ENCODE results near the gene KIF17. TPM values are rescaled to one million over a fixed set of nuclear protein-coding genes. Genes with fewer than 3 reads are reported as not detected.

The KIF17 gene
- total RNA-seq, 1 donor from 2014 or later = 2.2 TPM

DNA sequence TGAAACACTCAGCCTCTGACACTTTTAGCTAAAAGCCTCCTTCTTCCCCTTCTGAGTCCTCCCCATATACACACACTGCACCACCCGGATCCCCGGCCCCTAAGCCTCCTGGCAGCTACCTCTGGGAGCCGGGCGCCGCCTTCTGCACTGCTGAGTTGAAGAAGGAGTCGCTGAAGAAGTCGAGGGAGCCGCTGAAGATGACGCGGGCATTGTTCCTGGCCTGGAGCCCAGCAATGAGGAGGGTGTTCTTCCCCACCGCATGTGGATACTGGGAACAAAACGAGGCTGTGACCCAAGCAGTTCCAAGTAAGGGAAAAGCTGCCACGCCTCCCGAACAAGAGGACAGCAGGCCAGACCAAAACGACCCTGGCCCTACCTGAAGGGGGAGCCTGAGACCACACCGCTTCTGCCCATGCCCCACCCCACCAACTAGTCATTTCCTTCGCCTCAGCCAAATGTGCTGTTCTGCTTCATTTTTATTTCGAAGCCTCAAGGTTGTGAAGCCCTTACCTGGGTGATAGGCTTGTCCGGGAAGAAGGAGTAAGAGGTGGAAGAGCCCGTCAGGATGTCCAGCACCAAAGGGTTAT, 63.6 kb downstream of the KIF17 start:
- Histone ChIP-seq H3K4me2 (ENCODE audit: low read length) (no peak overlapping the region), H3K9ac (ENCODE audit: low read length) (no peak overlapping the region), H3K4me3 (ENCODE audit: insufficient read depth, low read depth, low read length) (no peak overlapping the region), H3K27ac (ENCODE audit: low read depth, low read length) (no peak overlapping the region), H3K9me3 (ENCODE audit: insufficient read depth, low read depth, low read length) (no peaks in the 10 kb centered on the region), H3K27me3 (ENCODE audit: insufficient read depth, low read length) (no peaks in the 10 kb centered on the region), H4K20me1 (ENCODE audit: insufficient read depth, low read length) (peaks cover 58% of the 10 kb centered on the region), H3K79me2 (ENCODE audit: insufficient read depth, low read length) (peaks cover 41% of the 10 kb centered on the region), H3K4me1 (ENCODE audit: insufficient read depth, low read length) (no peaks in the 10 kb centered on the region), H2AFZ (ENCODE audit: low read depth, low read length) (no peak overlapping the region), H3K36me3 (ENCODE audit: insufficient read depth, low read length) (peaks cover 57% of the 10 kb centered on the region)
- no peak for FAIRE-seq
- H3K27me3 Mint-ChIP-seq (ENCODE audit: low read depth, unreplicated experiment) = no peaks in the 10 kb centered on the region
- DNase-seq (ENCODE audit: low read depth) = no peak
- H3K4me1 Mint-ChIP-seq (ENCODE audit: low read depth, unreplicated experiment) = no peaks in the 10 kb centered on the region
- H3K27ac Mint-ChIP-seq (ENCODE audit: unreplicated experiment) = no peak overlapping the region
- TF ChIP-seq, protein P1, sequence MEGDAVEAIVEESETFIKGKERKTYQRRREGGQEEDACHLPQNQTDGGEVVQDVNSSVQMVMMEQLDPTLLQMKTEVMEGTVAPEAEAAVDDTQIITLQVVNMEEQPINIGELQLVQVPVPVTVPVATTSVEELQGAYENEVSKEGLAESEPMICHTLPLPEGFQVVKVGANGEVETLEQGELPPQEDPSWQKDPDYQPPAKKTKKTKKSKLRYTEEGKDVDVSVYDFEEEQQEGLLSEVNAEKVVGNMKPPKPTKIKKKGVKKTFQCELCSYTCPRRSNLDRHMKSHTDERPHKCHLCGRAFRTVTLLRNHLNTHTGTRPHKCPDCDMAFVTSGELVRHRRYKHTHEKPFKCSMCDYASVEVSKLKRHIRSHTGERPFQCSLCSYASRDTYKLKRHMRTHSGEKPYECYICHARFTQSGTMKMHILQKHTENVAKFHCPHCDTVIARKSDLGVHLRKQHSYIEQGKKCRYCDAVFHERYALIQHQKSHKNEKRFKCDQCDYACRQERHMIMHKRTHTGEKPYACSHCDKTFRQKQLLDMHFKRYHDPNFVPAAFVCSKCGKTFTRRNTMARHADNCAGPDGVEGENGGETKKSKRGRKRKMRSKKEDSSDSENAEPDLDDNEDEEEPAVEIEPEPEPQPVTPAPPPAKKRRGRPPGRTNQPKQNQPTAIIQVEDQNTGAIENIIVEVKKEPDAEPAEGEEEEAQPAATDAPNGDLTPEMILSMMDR (IDR thresholded peaks at IDR 0.05; ENCODE audit: insufficient read depth, low read depth, low read length) = no peak
- TF ChIP-seq EZH2 (IDR thresholded peaks at IDR 0.05; ENCODE audit: insufficient read depth, low read length) = no peak
- peaks cover 32% of the 10 kb centered on the region for H3K36me3 Mint-ChIP-seq (ENCODE audit: low read depth, unreplicated experiment)
- H3K9me3 Mint-ChIP-seq (ENCODE audit: unreplicated experiment) = no peaks in the 10 kb centered on the region
- no peak overlapping the region for H3K4me3 Mint-ChIP-seq (ENCODE audit: unreplicated experiment)

DNA sequence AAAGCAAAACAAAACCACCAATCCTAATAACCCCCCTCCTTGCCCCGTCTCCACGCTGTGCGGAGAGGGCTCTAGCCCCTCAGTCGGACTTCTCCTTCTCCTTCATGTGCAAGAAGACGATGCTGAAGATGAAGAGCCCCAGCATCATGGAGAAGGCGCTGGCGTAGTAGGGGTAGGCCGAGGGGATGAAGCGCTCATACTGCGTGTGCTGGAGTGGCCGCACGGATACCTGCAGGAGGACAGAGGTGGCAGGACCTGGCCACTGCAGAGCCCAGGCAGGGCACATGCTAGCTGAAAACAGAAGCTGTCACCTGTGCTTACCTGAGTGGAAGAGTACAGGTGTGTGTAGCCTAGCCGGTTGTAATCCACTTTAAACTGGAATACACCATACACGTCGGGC, 65.5 kb downstream of the KIF17 start:
- no peaks in the 10 kb centered on the region for H3K27me3 Mint-ChIP-seq (ENCODE audit: low read depth, unreplicated experiment)
- Histone ChIP-seq H2AFZ (ENCODE audit: low read depth, low read length) (no peak overlapping the region), H3K4me1 (ENCODE audit: insufficient read depth, low read length) (no peaks in the 10 kb centered on the region), H3K9me3 (ENCODE audit: insufficient read depth, low read depth, low read length) (no peaks in the 10 kb centered on the region), H3K27me3 (ENCODE audit: insufficient read depth, low read length) (no peaks in the 10 kb centered on the region), H3K27ac (ENCODE audit: low read depth, low read length) (no peak overlapping the region), H3K4me2 (ENCODE audit: low read length) (no peak overlapping the region), H3K36me3 (ENCODE audit: insufficient read depth, low read length) (peaks cover 58% of the 10 kb centered on the region), H3K79me2 (ENCODE audit: insufficient read depth, low read length) (peaks cover 22% of the 10 kb centered on the region), H4K20me1 (ENCODE audit: insufficient read depth, low read length) (peaks cover 43% of the 10 kb centered on the region), H3K4me3 (ENCODE audit: insufficient read depth, low read depth, low read length) (no peak overlapping the region), H3K9ac (ENCODE audit: low read length) (no peak overlapping the region)
- H3K4me3 Mint-ChIP-seq (ENCODE audit: unreplicated experiment) = no peak overlapping the region
- DNase-seq (ENCODE audit: low read depth) = no peak
- H3K27ac Mint-ChIP-seq (ENCODE audit: unreplicated experiment) = no peak overlapping the region
- no peak for FAIRE-seq
- H3K36me3 Mint-ChIP-seq (ENCODE audit: low read depth, unreplicated experiment) = peaks cover 31% of the 10 kb centered on the region
- TF ChIP-seq, protein P1 (IDR thresholded peaks at IDR 0.05; ENCODE audit: insufficient read depth, low read depth, low read length) = no peak
- no peak for TF ChIP-seq EZH2 (IDR thresholded peaks at IDR 0.05; ENCODE audit: insufficient read depth, low read length)
- no peaks in the 10 kb centered on the region for H3K4me1 Mint-ChIP-seq (ENCODE audit: low read depth, unreplicated experiment)
- H3K9me3 Mint-ChIP-seq (ENCODE audit: unreplicated experiment) = no peaks in the 10 kb centered on the region

DNA sequence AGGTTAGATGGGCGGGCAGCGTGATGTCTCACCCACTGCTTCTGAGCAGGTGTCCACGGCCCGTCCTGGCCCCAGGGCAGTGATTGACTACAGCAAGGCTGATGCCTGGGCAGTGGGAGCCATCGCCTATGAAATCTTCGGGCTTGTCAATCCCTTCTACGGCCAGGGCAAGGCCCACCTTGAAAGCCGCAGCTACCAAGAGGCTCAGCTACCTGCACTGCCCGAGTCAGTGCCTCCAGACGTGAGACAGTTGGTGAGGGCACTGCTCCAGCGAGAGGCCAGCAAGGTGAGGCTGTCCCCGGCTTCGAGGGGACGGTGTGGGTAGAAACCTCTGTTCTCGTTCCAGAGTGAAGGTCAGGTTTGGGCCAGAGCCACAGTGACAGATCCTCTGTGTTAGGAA, 68.9 kb downstream of the KIF17 start:
- no peaks in the 10 kb centered on the region for H3K4me1 Mint-ChIP-seq (ENCODE audit: low read depth, unreplicated experiment)
- Histone ChIP-seq H3K4me3 (ENCODE audit: insufficient read depth, low read depth, low read length) (no peak overlapping the region), H3K4me1 (ENCODE audit: insufficient read depth, low read length) (no peaks in the 10 kb centered on the region), H3K36me3 (ENCODE audit: insufficient read depth, low read length) (peaks cover 43% of the 10 kb centered on the region), H3K9me3 (ENCODE audit: insufficient read depth, low read depth, low read length) (no peaks in the 10 kb centered on the region), H4K20me1 (ENCODE audit: insufficient read depth, low read length) (peaks cover 12% of the 10 kb centered on the region), H3K27ac (ENCODE audit: low read depth, low read length) (no peak overlapping the region), H2AFZ (ENCODE audit: low read depth, low read length) (no peak overlapping the region), H3K9ac (ENCODE audit: low read length) (no peak overlapping the region), H3K4me2 (ENCODE audit: low read length) (no peak overlapping the region), H3K79me2 (ENCODE audit: insufficient read depth, low read length) (no peaks in the 10 kb centered on the region), H3K27me3 (ENCODE audit: insufficient read depth, low read length) (no peaks in the 10 kb centered on the region)
- H3K27me3 Mint-ChIP-seq (ENCODE audit: low read depth, unreplicated experiment) = no peaks in the 10 kb centered on the region
- H3K36me3 Mint-ChIP-seq (ENCODE audit: low read depth, unreplicated experiment) = peaks cover 23% of the 10 kb centered on the region
- no peak overlapping the region for H3K27ac Mint-ChIP-seq (ENCODE audit: unreplicated experiment)
- no peak overlapping the region for H3K4me3 Mint-ChIP-seq (ENCODE audit: unreplicated experiment)
- TF ChIP-seq, protein P1 (IDR thresholded peaks at IDR 0.05; ENCODE audit: insufficient read depth, low read depth, low read length) = no peak
- TF ChIP-seq EZH2 (IDR thresholded peaks at IDR 0.05; ENCODE audit: insufficient read depth, low read length) = no peak
- FAIRE-seq (no peak), DNase-seq (ENCODE audit: low read depth) (no peak)
- H3K9me3 Mint-ChIP-seq (ENCODE audit: unreplicated experiment) = no peaks in the 10 kb centered on the region
